HT1080 (cell line): ENCODE data around the gene FKBP6. TPM values are rescaled to one million over a fixed set of nuclear protein-coding genes. Genes with fewer than 3 reads are reported as not detected.
"Not testable (repeated sequence)": the region's sequence is repeated elsewhere in the genome, so short reads cannot be mapped to it uniquely, and the experiment has no call there.

Source experiments
- DNase-seq: peaks from one replicate; pipeline ENCODE4 v3.0.0-alpha.2; 2015; ENCODE audit warnings: low read depth
- small RNA-seq: library from RNA; depleted of rRNA; stranded (forward); fragments of <200 nt; gene quantifications from one replicate; pipeline ENCODE3, GENCODE V24; 2014
- total RNA-seq: library from RNA; depleted of rRNA; stranded (reverse); fragments of >200 nt; shearing (Covaris generic); gene quantifications from 2 replicates; pipeline ENCODE4 v1.2.3, GENCODE V29; 2014; rRNA removed

Gene FKBP6
- total RNA-seq, 1 experiment from 2014 or later = not detected

- no peak for DNase-seq
Measured at GRCh38 chr7:73394422-73394821, 66.5 kb downstream of the FKBP6 start.

GRCh38 chr7:73395538-73396503, 67.9 kb downstream of the FKBP6 start:
- DNase-seq = no peak

GRCh38 chr7:73397521-73398281, 69.7 kb downstream of the FKBP6 start:
- no peak for DNase-seq

- DNase-seq = not testable (repeated sequence)
Measured at GRCh38 chr7:73399185-73400050, 71.5 kb downstream of the FKBP6 start.

- not testable (repeated sequence) for DNase-seq
Measured at GRCh38 chr7:73404860-73405259, 76.9 kb downstream of the FKBP6 start.

Small RNAs within 50 kb of the gene (small RNA-seq; reads per million reads assigned to genes)
- gene RF00019 = not detected
- gene RNU6-1080P = not detected

Other genes starting within 250 kb of the FKBP6 start
- gene SPDYE9, start 242.1 kb upstream of the FKBP6 start, total RNA-seq = not detected in 2 replicates
- 50.2 and 50.3 TPM in 2 replicates for gene NSUN5, start 19.3 kb upstream of the FKBP6 start, total RNA-seq
- not detected in 2 replicates for gene TRIM50, start 79 bp upstream of the FKBP6 start, total RNA-seq
- 0.10 TPM in 1 of 2 replicates, not detected in the other for gene FZD9, start 105.6 kb downstream of the FKBP6 start, total RNA-seq
- gene BAZ1B, start 194.1 kb downstream of the FKBP6 start, total RNA-seq = 68.5 and 70.7 TPM in 2 replicates
- 40.9 and 49.6 TPM in 2 replicates for gene BCL7B, start 229.5 kb downstream of the FKBP6 start, total RNA-seq